Activated CD4-positive, alpha-beta T cell treated with anti-CD3 and anti-CD28 coated beads, Interleukin-2, amount 50 U/mL, for 1 hour (primary cell): ENCODE measurements around the gene LRPAP1.
"Not testable (repeated sequence)": the region's sequence is repeated elsewhere in the genome, so short reads cannot be mapped to it uniquely, and the experiment has no call there.

Experiments
- DNase-seq: peaks from one replicate; pipeline ENCODE4 v3.0.0-alpha.2; 2020

Gene LRPAP1

DNA sequence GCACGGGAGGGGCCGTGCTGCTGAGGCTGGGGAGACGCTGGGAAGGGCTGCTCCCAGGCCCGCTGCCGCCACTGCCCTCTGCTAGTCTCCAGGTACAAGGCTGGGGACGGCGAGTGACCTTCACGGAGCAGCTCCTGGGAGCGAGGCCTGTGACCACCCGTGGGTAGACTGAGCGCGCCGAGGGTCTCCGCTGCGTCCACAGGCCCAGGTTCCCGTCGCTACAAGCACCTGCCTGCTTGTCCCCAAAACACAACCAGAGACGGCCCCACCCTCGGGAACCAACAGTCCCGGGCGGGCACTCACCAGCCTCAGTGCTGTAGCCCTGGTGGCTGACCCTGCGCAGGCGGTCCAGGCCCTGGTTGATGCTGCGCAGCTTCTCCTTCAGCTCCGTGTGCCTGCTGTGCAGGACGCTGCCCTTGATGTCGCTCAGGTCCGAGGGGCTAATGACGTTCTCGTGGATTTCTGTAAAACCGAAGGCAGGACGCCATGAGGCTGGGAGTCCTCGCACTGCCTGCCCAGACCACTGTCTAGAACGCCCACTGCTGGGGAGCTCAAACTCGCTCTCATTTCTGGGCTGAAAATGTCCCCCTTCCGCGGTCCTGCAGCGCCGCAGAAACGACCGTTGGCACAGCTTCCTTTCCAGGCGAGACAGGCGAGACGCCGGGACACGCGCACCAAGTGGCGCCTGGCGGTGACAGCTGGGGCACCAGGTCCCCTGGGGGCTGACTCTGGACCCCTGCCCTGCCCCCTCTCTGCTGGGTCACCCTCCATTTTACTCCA, 14.3 kb downstream of the LRPAP1 start:
- no peak for DNase-seq

DNA sequence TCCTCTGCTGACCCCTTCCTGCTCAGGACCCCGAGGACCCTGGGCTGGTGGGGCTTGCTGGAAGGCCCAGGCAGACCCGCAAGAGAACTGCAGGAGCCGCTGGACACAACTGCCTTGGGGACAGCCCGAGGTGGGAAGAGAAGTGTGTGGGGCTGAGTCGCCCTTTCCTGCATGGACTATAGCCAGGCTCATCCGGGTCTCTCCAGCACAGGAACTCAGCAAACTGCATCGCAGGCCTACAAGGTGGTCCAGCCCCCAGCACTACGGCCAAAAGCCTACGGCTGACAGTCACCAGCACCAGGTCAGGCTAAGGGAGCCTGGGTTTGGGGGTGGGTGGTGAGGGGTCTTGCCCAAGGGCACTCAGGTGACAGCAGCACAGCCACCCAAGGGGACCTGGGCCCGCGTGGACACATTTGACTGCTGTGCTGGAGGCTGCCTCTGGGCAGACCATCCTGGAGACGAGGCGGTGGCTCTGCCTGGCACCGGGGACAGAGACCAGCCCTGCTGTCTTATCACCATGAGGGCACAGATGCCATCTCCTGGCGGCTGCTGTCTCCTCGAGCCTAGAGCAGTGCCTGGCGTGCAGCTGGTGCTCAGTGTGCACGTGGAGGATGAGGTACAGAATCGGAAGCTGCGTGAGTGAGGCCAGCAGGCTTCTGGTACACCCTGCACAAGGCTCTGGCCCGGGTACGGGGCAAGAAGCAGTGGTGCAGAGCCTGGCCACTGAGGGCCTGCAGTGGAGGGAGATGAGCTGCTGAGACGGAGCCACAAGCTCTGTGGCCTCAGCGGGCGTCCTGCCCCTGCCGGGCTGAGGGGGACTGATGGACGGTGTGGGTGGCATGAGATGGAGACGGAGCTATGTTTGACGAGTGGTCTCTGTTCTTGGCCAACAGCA, 15.1 kb downstream of the LRPAP1 start:
- DNase-seq: no peak

DNA sequence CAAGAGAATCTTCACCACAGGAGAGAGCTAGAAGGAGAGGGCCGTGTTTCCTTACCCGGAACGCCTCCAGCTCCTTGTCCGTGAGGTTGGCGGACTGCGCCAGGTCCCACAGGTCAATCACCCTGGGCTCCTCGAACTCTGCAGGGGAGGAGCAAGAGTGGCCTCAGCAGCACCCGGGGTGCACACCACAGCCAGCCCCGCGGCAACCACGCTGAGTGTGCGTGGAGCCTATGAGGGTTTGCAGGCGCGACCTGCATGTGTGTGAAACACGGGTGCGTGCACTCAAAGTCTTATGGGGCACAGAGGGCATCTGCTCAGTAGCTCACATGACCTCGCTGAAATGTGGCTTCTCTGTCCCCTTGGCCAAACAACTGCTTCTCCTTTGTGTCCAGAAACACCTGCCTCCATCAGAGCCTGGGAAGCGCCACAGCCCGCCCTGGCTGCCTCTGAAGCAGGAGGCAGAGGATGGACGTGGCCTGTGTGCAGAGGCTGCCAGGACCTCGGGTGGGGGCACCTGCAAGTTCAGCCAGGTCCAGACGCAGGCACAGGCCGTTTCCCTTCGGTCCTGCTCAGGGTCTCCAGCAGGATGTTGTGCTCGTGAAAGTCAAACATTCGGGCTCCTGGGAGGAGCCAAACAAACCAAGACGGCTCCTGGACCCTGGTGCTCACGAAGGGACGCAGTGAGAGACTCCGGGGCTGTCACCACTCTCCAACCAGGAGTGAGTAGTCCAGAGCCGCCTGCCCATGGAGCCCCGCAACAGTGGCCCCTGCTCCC, 16.0 kb downstream of the LRPAP1 start:
- DNase-seq: no peak

DNA sequence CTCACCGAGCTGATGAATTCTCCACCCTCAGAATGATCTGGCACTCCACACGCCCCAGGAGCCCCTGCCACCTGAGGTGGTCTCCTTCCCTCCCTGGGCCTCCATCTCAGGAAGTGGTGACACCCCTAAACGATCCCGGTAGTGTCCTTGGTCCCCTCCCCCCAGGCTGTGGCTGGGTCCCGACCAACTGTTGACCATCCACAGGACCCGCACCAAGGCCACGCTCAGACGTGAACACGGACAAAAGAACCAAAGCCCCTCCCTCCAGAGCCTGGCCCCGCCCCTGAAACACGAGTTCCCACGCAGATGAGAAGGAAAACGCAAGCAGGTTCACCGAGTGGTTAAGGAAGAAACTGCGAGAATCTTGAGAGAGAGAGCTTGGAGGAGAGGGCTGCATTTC, 16.6 kb downstream of the LRPAP1 start:
- no peak for DNase-seq

DNA sequence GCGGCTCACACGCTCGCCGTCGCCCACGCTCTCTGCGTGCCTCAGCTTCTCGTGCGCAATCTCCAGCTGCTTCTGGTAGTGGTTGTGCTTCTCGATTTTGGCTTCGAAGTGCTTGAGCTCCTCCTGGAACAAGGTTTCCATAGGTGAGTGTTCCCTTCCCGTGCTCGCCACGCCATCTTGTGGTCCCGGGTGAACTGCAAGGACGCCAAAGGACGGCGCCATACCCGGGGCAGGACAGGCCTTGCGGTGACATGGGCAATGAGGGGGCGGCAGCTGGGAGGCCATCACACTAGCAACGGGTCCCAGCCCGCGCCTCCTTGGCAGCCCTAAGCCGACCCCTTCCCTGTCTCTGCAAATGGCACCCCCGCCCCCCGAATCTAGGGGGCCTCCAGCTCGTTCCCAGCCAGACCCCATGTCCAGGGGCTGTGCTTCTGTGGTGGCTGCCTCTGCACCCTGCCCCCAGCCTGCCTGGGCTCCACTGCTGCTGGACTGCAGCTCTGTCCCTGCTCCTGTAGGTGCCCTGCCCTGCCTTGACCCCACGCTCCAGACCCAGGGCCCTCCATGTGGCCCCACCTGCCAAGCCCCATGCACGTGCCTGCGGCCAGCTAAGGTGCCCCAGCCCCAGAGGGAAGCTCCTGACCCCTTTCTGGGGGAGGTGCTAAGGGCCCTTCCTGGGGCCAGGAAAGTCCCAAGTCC, 17.3 kb downstream of the LRPAP1 start:
- DNase-seq: no peak

DNA sequence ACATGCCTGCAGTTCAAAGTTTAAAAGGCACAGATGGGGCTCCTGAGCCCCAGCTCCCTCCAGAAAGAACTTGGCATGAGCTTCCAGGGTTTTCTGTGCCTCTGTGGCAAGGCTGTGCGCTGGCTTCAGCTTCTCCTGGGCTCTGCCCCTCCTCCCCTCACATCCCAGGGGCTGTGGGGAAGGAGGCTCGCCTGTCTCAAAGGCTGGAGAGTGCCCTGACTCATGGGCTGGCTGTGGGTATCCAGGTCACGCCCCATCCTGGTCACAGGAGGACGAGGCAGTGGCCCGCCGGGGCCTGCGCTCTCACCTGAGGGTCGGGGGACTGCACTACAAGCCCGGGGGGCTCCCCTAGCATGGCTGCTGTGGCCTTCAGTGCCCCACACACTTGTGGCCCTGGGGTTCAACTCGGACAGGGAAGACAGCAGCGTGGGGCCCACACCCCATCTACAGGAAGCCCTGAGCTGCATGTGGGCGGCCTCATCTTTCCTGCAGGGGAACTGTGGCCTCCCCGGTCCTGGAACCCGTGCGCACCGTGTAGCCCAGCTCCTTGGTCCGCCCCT, 17.9 kb downstream of the LRPAP1 start:
- DNase-seq: no peak

DNA sequence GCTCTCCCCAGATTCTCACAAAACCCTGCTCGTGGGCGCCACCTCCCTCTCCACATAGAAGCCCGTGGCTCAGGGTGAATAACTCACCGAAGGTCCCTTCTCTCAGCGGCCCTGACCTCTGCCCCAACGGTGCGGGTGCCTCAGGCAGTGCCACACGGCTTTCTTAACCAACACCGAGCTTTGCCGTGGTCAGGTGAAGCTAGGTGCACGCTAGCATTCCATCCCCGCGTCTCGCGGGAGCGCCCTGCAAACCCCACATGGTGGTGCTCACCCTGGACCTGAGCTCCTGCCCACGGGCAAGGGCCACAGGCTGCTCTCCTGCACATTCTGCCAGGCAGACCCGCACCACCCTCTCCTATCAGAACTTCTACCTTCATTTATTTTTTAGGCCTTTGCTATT, 18.4 kb downstream of the LRPAP1 start:
- no peak for DNase-seq

DNA sequence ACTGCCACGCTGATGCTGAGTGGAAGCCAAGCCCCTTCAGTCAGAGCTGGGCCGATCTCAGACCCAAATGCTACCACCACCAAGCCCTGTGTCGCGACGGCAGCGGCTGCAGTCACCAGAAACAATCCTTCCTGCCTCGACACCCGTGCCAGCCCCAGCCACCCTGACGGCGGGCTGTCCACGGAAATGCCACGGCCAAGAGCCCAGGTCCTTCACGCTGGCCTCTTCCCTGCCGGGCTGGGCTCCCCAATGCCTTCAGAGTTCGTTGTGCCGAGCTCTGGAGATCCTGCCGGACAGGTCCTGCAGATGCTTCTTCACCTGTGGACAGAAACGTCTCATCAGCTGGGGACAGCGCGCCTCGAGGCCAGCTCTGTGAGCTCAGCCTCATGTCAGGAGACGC, 19.5 kb downstream of the LRPAP1 start:
- no peak for DNase-seq

DNA sequence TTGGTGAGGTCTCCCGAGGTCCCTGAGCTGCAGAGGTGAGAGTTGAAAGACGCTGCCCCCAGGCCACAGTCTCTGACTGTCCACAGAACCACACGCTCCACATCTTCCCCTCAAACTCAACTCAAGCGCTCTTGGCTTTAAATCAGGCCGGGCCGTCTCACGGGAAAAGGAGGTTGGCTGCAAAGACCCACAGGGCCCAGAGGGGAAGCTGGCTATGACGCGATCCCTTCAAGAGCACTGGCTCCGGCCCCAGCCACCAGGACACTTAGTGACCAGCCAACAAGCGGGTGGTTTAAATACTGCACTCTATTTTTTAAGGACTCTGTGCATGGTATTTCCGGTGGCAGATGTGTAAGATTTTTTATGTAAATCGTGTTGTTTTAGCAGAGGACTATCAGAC, 19.9 kb downstream of the LRPAP1 start:
- no peak for DNase-seq

DNA sequence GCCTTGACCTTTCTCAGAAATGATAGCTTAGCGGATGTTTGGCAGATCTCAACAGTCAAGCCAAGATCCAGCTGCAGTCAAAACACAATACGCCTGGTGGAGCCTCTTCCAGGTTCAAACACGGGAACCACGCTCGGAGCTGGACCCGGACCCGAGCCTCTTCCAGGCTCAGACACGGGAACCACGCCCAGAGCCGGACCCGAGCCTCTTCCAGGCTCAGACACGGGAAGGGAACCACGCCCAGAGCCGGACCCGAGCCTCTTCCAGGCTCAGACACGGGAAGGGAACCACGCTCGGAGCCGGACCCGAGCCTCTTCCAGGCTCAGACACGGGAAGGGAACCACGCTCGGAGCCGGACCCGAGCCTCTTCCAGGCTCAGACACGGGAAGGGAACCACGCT, 20.6 kb downstream of the LRPAP1 start:
- DNase-seq: not testable (repeated sequence)

DNA sequence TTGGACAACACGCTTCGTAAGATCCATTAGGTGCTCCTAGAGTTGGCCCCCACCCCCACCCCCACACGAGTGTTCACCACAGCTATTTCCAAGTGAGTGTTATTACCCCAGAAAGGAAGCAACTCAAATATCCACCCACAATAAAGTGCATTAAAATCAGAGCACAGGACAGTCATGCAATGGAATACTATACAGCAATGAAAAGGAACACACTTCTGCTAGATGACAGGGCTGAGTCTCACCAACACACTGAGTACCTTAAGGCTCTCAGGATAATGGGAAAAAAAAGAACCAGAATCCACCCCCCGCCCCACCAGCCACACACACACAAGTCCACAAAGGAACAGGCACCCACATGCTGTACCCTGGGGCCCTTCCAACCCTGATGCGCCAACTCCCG, 21.0 kb downstream of the LRPAP1 start:
- no peak for DNase-seq

DNA sequence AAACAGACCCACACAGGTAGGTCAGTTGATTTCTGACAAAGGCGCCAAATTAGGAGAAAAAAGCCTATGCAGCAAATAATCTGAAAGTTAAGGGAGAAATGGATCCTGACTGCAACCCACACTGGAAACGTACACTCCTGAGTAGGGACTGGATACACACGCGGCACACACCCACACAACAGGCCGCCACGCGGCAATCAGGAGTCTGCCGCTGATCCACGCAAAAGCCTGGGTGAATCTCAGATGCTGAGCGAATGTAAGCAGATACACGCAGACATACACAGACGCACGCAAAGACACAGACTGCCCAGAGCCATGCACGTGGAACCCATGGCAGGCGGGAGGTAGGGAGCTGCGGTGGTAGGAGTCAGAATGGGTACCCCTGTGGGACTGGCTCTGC, 21.7 kb downstream of the LRPAP1 start:
- no peak for DNase-seq

DNA sequence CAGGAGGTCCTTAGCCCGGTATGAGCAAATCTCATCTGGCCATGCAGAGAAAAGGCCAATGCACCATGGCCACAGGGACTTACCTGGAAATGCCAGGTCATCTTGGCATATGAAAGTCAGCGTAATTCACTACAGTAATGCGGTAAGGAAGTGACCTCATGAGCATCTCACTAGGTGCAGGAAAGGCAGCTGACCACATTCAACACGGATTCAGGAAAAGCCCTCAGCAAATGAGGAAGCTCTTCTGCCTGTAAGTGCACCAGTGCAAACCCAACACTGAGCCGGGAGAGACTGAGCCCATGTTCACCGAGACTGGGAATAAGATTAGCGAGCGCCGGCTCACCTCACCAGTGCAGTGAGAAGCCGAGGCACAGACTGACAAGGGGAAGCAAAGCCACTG, 23.7 kb downstream of the LRPAP1 start:
- DNase-seq: no peak

DNA sequence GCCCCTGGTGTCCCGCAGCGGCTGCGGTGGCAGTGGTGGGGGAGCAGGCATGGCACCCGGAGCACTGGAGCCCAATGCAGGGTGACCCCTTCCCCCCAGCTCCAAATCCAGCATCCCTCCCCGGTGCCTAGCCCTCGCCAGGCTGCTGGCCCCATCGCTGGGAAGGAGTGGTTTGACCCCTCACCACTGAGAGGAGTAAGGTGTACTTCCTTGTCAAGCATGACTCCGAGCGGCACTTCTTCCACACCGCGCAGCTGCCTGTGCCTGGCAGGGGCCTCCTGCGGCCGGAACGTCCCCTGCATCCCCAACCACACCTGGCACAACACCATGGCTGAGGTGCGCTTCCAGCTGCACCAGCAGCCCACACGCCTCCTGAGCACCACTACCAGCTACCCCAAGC, 27.0 kb downstream of the LRPAP1 start:
- DNase-seq: no peak

DNA sequence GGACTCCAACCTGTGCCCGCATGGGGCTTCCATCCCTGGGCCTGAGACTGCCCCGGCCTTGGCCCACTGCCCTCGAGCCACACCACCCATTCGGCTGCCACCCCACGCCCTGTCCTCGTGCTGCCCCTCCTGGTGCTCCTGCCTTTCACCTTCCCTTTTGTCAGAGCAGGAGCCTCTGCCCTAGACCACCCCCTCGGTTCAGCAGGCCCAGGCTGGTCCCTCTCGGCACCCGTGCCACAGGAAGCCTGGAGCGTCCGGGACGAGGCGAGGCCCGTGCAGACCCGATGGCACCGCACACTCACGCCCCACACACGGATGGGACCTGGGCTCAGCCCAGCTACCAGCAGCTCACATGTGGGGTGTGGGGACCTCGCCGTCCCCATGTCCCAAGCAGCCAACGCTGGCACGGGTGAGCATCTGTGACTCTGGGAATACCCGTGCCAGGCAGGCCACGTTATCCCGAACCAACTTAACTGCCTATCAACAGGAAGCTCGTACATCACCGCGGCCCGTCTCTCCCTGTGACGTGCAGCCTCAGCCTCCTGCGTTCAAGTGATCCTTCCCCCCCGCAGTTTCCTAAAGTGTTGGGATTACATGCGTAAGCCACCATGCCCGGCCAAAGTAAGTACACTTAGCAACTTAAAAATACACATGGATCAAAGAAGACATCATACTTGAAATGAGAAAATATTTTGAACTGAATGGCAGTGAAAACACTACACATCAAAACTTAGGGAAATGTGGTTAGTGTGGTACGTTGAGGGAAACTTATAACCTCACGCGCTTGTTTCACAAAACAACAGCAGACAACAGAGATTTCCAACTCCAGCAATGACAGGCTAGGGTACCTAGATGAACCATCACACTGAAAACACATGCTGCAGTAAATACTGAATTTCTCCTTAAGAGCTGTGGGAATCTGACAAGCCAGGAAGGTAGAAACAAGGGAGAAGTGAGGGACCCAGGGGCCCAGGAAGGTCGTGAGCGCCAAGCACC, 29.0 kb downstream of the LRPAP1 start:
- no peak for DNase-seq

DNA sequence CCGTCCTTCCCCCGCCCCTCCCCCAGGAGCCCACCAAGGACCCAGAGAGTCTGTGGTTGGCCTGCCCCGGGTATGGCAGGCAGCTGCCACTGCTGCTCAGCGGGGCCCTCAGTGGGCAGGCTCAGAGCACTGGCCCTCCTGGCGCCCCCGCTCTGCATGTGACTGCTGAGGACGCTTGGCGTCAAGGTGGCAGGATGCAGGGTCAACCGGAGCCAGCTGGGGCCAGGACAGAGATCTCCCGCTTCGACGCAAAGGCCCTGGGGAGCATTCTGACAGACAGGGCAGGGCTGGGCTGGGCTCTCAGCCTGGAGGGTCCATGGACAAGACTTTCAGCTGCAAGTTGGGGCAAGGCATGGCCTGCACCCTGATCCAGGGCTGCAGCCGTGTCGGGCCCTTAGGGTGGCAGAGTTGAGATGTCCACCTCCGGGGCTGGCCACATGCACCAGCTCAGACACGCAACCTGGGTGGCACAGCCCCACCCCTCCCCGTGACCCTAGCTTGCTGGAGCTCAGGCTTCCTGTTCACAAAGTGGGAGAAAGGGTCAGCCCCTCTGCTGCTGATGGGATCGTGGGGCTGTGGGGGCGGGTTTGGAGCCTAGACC, 30.3 kb downstream of the LRPAP1 start:
- DNase-seq: no peak

DNA sequence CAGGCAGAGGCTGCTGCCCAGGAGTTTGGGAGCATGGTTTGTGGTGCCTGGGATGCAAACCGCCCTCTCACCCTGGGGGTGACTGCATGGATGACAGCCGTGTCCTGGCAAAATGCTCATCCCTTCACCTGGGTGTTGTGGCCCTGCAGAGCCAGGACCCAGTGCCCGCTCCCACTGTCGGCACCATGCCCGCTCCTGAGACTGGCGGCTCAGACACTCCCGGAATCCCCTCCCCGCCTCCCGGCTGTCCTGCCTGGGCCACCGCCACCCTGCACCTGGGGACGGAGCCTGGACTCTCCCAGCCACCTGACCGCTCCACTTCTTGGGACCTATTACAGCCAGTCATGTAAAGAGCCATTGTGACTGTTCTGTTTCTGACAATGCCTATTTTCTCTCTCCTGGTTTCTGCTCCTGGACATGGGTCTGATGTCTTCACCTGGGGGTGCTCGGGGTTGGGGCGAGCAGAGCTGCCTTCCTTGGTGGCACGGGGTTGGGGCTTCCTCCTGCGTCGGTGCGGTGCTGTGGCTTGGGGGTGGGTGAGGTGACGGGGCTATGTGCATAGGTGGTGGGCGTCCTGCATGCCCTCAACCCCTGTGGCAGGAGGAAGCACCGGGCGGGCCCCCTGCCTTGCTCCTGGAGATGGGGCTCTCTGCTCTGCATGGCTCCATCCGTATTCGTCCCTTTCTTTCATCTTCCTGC, 30.9 kb downstream of the LRPAP1 start:
- DNase-seq: no peak

DNA sequence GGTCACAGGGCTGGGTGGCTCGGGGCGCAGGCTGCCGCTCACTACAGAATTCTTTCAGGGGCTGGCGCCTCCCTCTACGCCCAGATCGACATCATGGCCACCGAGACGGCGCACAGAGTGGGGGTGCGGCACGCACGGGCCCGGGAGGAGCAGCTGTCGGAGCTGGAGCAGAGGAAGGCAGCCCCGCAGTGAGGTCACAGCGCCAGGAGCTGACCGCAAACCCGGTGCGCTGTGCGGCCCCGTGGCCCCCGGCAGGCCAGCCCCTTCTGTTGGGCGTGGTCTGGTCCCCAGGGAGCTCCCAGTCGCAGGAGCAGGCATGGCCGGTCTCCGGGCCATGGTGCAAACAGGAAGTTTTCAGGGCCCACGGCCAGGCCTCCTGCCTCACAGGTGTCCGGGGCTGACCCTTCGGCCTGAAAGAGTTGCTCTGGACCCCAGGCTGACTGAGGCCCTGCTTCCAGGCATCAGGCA, 31.6 kb downstream of the LRPAP1 start:
- DNase-seq: no peak

DNA sequence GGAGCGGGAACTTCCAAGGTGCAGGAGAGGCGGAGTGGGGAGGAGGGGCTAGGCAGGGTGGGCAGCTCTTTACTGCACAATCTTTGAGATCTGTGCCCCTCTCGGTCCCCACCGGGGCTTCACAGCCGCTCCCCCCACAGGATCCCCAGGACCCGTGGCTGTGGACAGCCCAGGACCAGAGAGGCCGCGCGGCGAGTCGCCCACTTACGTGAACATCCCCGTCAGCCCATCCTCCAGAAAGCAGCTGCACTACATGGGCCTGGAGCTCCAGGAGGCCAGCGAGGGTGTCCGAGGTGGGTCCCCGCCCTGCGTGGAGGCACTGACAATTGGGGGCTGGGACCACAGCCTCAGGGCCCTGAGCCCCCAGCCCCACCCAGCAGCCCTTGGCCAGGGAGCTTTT, 32.1 kb downstream of the LRPAP1 start:
- no peak for DNase-seq

DNA sequence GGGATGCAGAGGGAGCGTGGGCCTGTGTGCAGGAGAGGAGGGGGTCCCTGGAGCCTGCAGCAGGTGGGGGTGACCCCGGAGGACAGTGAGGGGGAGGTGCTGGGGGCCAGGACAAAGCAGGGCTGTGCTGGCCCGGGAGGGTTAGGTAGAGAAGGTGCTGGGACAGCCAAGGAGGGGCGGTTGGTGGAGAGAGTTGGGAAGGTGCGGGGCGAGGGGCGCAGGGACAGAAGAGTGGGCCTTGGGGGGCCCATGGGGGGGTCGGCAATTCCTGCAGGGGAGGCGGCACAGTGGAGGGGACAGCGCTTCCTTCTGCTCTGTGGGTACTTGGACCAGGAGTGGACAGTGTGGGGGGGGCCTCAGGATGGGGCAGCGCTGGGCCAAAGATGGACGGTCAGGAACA, 32.5 kb downstream of the LRPAP1 start:
- DNase-seq: no peak
